ENCODE measurements around the gene SDC3. TPM values are rescaled to one million over a fixed set of nuclear protein-coding genes. Genes with fewer than 3 reads are reported as not detected.

The SDC3 gene
- total RNA-seq, 1 experiment from 2014 or later, result 32.3 TPM

DNA sequence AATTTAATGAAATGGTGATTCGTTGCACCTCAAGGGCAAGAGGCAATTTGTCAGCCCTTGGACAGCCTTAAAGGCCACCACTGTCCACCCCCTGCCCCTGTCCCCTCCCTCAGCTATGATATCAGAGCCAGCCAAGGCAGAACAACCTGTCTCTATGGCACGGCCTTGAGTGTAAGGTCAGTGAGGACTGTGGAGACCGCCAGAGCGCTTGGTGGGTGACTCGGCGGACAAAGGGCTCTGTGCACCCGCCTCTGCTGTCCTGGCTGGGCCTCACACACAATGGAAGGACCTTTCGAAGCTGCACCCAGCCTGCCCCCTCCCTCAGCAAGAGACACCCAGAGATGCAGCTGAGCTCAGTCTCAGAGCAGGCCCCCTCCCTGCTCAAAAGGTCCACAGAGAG is 50.6 kb downstream of the SDC3 start:
- Mint-ChIP-seq H3K9me3 (no peaks in the 10 kb centered on the region), H3K4me1 (peaks cover 57% of the 10 kb centered on the region), H3K27me3 (ENCODE audit: low read depth) (no peaks in the 10 kb centered on the region), H3K4me3 (no peak overlapping the region), H3K27ac (no peak overlapping the region), H3K36me3 (no peaks in the 10 kb centered on the region)
- DNase-seq (ENCODE audit: low spot score), result no peak
- ChIA-PET POLR2A (no interaction called here), CTCF (interaction anchor here (1.4 to 1.8 kb wide), 2 partner anchors 19 to 56 kb away, joined by 3 to 7 read pairs; no protein-coding TSS in a partner anchor)
- ATAC-seq, result no peak
- TF ChIP-seq, protein P1, sequence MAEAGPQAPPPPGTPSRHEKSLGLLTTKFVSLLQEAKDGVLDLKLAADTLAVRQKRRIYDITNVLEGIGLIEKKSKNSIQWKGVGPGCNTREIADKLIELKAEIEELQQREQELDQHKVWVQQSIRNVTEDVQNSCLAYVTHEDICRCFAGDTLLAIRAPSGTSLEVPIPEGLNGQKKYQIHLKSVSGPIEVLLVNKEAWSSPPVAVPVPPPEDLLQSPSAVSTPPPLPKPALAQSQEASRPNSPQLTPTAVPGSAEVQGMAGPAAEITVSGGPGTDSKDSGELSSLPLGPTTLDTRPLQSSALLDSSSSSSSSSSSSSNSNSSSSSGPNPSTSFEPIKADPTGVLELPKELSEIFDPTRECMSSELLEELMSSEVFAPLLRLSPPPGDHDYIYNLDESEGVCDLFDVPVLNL (CRISPR knock-in tag; IDR thresholded peaks at IDR 0.05; ENCODE audit: borderline replicate concordance, low read depth), result no peak
- TF ChIP-seq NFATC4 (CRISPR knock-in tag; IDR thresholded peaks at IDR 0.05), result no peak
- TF ChIP-seq HMGA2 (CRISPR knock-in tag; IDR thresholded peaks at IDR 0.05), result no peak
- no peak for TF ChIP-seq ELF4 (CRISPR knock-in tag; IDR thresholded peaks at IDR 0.05; ENCODE audit: low read depth)
- TF ChIP-seq, protein P2, sequence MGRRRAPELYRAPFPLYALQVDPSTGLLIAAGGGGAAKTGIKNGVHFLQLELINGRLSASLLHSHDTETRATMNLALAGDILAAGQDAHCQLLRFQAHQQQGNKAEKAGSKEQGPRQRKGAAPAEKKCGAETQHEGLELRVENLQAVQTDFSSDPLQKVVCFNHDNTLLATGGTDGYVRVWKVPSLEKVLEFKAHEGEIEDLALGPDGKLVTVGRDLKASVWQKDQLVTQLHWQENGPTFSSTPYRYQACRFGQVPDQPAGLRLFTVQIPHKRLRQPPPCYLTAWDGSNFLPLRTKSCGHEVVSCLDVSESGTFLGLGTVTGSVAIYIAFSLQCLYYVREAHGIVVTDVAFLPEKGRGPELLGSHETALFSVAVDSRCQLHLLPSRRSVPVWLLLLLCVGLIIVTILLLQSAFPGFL (CRISPR knock-in tag; IDR thresholded peaks at IDR 0.05; ENCODE audit: borderline replicate concordance), result no peak
- TF ChIP-seq, protein P3, sequence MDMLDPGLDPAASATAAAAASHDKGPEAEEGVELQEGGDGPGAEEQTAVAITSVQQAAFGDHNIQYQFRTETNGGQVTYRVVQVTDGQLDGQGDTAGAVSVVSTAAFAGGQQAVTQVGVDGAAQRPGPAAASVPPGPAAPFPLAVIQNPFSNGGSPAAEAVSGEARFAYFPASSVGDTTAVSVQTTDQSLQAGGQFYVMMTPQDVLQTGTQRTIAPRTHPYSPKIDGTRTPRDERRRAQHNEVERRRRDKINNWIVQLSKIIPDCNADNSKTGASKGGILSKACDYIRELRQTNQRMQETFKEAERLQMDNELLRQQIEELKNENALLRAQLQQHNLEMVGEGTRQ (CRISPR knock-in tag; IDR thresholded peaks at IDR 0.05), result no peak
- TF ChIP-seq, protein P4, sequence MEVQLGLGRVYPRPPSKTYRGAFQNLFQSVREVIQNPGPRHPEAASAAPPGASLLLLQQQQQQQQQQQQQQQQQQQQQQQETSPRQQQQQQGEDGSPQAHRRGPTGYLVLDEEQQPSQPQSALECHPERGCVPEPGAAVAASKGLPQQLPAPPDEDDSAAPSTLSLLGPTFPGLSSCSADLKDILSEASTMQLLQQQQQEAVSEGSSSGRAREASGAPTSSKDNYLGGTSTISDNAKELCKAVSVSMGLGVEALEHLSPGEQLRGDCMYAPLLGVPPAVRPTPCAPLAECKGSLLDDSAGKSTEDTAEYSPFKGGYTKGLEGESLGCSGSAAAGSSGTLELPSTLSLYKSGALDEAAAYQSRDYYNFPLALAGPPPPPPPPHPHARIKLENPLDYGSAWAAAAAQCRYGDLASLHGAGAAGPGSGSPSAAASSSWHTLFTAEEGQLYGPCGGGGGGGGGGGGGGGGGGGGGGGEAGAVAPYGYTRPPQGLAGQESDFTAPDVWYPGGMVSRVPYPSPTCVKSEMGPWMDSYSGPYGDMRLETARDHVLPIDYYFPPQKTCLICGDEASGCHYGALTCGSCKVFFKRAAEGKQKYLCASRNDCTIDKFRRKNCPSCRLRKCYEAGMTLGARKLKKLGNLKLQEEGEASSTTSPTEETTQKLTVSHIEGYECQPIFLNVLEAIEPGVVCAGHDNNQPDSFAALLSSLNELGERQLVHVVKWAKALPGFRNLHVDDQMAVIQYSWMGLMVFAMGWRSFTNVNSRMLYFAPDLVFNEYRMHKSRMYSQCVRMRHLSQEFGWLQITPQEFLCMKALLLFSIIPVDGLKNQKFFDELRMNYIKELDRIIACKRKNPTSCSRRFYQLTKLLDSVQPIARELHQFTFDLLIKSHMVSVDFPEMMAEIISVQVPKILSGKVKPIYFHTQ (CRISPR knock-in tag; IDR thresholded peaks at IDR 0.05), result no peak

DNA sequence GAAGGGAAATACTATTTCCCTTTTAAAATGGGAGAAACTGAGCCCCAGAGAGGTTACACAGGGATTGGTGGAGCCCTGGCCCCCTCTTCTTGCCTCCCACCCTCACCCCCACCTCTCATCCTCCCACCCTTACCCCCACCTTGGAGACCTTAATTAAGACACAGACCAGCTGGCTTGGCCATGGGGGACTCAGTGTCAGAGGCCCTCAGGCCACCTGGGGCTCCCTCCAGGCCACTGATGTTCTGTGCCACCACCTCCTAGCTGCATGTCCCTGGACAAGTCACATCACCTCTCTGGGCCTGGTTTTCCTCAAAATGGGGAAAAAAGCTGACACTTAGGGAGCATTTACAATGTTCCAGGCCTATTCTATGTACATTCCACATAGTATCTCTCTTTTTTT is 51.5 kb downstream of the SDC3 start:
- no peak overlapping the region for H3K27ac Mint-ChIP-seq
- H3K9me3 Mint-ChIP-seq, result no peaks in the 10 kb centered on the region
- H3K27me3 Mint-ChIP-seq (ENCODE audit: low read depth), result no peaks in the 10 kb centered on the region
- no peaks in the 10 kb centered on the region for H3K36me3 Mint-ChIP-seq
- DNase-seq (ENCODE audit: low spot score) (no peak), ATAC-seq (no peak)
- CTCF ChIA-PET, result interaction anchor here (1.4 to 2.4 kb wide), 2 partner anchors 20 to 54 kb away, joined by 3 to 25 read pairs; no protein-coding TSS in a partner anchor
- POLR2A ChIA-PET, result no interaction called here
- no peak overlapping the region for H3K4me3 Mint-ChIP-seq
- peaks cover 58% of the 10 kb centered on the region for H3K4me1 Mint-ChIP-seq
- TF ChIP-seq ZBTB21 (CRISPR knock-in tag; IDR thresholded peaks at IDR 0.05; ENCODE audit: borderline replicate concordance) (no peak), GTF2I (CRISPR knock-in tag; conservative IDR thresholded peaks at IDR 0.05) (no peak), NR1H2 (CRISPR knock-in tag; IDR thresholded peaks at IDR 0.05) (no peak), PRRX2 (CRISPR knock-in tag; IDR thresholded peaks at IDR 0.05) (no peak), GABPB1 (CRISPR knock-in tag; IDR thresholded peaks at IDR 0.05) (no peak), TP53 (CRISPR knock-in tag; IDR thresholded peaks at IDR 0.05) (no peak), NR2C2 (CRISPR knock-in tag; IDR thresholded peaks at IDR 0.05) (no peak), CBFB (CRISPR knock-in tag; IDR thresholded peaks at IDR 0.05; ENCODE audit: low read depth) (no peak)
- TF ChIP-seq, protein P4 (CRISPR knock-in tag; IDR thresholded peaks at IDR 0.05), result no peak
- TF ChIP-seq, protein P5, sequence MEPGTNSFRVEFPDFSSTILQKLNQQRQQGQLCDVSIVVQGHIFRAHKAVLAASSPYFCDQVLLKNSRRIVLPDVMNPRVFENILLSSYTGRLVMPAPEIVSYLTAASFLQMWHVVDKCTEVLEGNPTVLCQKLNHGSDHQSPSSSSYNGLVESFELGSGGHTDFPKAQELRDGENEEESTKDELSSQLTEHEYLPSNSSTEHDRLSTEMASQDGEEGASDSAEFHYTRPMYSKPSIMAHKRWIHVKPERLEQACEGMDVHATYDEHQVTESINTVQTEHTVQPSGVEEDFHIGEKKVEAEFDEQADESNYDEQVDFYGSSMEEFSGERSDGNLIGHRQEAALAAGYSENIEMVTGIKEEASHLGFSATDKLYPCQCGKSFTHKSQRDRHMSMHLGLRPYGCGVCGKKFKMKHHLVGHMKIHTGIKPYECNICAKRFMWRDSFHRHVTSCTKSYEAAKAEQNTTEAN (CRISPR knock-in tag; IDR thresholded peaks at IDR 0.05), result no peak
- TF ChIP-seq, protein P6, sequence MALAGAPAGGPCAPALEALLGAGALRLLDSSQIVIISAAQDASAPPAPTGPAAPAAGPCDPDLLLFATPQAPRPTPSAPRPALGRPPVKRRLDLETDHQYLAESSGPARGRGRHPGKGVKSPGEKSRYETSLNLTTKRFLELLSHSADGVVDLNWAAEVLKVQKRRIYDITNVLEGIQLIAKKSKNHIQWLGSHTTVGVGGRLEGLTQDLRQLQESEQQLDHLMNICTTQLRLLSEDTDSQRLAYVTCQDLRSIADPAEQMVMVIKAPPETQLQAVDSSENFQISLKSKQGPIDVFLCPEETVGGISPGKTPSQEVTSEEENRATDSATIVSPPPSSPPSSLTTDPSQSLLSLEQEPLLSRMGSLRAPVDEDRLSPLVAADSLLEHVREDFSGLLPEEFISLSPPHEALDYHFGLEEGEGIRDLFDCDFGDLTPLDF (CRISPR knock-in tag; IDR thresholded peaks at IDR 0.05), result no peak
- TF ChIP-seq, protein P7, sequence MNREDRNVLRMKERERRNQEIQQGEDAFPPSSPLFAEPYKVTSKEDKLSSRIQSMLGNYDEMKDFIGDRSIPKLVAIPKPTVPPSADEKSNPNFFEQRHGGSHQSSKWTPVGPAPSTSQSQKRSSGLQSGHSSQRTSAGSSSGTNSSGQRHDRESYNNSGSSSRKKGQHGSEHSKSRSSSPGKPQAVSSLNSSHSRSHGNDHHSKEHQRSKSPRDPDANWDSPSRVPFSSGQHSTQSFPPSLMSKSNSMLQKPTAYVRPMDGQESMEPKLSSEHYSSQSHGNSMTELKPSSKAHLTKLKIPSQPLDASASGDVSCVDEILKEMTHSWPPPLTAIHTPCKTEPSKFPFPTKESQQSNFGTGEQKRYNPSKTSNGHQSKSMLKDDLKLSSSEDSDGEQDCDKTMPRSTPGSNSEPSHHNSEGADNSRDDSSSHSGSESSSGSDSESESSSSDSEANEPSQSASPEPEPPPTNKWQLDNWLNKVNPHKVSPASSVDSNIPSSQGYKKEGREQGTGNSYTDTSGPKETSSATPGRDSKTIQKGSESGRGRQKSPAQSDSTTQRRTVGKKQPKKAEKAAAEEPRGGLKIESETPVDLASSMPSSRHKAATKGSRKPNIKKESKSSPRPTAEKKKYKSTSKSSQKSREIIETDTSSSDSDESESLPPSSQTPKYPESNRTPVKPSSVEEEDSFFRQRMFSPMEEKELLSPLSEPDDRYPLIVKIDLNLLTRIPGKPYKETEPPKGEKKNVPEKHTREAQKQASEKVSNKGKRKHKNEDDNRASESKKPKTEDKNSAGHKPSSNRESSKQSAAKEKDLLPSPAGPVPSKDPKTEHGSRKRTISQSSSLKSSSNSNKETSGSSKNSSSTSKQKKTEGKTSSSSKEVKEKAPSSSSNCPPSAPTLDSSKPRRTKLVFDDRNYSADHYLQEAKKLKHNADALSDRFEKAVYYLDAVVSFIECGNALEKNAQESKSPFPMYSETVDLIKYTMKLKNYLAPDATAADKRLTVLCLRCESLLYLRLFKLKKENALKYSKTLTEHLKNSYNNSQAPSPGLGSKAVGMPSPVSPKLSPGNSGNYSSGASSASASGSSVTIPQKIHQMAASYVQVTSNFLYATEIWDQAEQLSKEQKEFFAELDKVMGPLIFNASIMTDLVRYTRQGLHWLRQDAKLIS (CRISPR knock-in tag; IDR thresholded peaks at IDR 0.05; ENCODE audit: borderline replicate concordance), result no peak

Measured in WTC11 (cell line).